GM21367 (cell line): ENCODE data around the gene PDZRN4.

Experiments used
- ATAC-seq: cut with Tn5 transposase; IDR thresholded peaks from one replicate; pipeline ENCODE4 v1.9.1; 2021; ENCODE audit not compliant: unreplicated experiment

Gene PDZRN4

DNA sequence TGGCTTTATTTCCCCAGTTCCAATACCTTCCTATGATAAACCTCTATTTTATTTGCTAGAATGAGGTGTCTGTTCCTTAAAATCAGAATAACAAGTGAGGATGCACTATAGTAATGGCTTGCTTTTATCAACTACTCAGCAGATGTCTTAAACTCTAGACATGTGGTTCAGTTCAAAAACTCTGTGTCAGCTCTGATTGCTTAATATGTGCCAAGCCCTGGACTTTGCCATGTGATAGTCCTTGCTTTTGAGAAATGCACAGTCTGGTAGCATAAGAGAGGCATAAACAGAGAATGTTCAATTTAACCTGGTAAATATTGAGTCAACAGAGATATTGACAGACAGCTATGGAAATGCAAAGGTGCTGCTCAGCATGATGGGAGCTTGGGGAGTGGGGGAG is 254.8 kb downstream of the PDZRN4 start:
- ATAC-seq = no peak

DNA sequence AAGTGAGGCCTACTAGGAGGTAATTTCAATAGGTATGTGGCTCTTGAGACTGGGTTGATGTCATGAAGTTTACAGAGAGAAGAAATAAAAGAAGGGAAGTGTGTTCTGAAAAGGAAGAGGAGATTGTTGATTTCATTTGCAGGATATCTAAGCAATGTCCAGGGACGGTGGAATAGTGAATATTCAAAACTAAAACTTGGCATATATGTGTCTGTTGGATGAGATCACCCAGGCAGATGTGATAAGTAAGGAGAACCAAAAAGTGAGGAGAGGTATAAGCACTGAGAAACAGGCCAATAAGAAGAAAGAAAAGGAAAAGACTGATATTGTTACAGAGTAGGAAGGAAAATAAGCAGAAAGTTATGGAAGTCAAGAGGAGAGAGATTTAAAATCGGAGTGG is 255.6 kb downstream of the PDZRN4 start:
- ATAC-seq = no peak

DNA sequence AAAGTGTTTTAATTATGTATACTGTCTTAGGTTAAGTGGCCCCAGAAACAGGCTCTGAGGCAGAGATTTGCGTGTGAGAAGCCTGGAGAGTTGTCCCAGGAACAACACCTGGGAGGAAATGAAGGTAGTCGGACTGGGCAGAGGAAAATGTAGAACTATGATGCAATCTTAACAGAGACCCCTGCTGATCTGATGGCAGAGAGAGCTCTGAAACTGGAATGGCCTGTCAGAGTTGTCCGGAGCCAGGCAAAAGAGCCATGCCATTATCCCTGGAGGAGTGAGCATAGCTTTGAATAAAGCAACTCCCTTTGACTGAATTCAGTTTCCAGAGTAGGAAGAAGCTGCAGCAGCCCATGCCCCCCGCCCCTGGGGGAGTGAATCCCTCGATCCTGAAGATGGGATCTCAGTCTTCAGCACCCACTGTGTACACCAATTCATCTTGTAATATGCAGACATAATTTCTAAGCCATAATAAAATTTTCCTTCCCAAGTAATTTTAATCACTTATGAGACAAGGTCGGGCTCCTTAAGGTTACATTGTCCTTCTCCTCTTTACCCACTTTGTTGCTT is 264.8 kb downstream of the PDZRN4 start:
- no peak for ATAC-seq

GRCh38 chr12:41453409-41453808 is 265.3 kb downstream of the PDZRN4 start:
- no peak for ATAC-seq

GRCh38 chr12:41459111-41459905 is 271.2 kb downstream of the PDZRN4 start:
- no peak for ATAC-seq

DNA sequence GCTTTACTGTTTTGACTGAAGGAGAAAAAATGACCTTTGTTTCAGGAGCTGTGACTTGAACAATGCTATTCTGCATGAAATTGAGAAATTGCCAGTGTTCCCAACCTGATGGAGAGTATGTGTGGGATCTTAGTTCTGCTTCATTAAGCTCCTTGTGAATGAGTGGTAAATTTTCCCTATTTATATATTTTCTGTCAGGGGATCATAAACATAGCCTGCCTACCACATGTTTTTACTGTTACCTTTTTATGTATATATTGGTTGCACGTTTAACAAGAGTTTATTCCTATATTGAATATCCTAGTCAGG is 271.7 kb downstream of the PDZRN4 start:
- ATAC-seq = no peak

DNA sequence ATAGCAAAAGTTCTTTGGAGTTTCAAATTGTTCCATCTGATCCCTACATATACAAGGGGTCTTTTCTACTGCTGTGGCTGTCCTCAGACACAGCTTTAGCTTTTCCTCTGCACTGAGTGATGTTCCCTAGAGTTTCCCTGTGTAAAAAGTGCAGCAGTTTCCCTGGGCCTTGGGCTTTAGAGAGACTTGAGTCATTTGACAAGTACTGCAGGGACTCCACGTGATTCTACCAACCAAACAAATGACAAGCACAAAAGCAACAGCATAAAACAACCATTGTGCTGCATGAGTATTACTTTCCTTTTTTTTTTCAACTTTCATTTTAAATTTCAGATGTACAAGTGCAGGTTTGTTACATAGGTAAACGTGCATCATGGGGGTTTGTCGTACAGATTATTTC is 272.8 kb downstream of the PDZRN4 start:
- ATAC-seq = no peak

DNA sequence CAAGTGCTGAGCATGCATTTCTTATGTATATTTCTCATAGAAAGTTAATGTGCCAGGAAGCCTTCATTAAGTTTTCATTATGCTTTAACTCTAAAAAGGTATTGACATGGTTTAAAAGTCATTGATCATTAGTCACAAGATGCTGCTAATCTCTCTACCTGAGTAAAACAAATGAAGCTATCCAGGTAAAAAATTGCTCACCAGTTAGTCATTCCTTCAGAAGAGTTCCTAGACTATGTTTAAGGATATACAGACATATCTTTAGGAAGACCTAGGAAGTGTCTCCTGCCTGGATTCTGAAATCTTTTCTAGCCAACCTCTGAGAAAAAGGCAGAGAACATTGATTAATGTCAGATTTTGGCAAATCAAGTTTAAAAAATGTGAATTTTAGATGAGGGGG is 274.2 kb downstream of the PDZRN4 start:
- ATAC-seq = no peak

GRCh38 chr12:41465526-41465925 is 277.4 kb downstream of the PDZRN4 start:
- no peak for ATAC-seq

GRCh38 chr12:41466300-41466699 is 278.2 kb downstream of the PDZRN4 start:
- ATAC-seq = no peak

- no peak for ATAC-seq
Observed at GRCh38 chr12:41466802-41467201, 278.7 kb downstream of the PDZRN4 start.

- ATAC-seq = no peak
Observed at GRCh38 chr12:41467591-41468325, 279.6 kb downstream of the PDZRN4 start.

DNA sequence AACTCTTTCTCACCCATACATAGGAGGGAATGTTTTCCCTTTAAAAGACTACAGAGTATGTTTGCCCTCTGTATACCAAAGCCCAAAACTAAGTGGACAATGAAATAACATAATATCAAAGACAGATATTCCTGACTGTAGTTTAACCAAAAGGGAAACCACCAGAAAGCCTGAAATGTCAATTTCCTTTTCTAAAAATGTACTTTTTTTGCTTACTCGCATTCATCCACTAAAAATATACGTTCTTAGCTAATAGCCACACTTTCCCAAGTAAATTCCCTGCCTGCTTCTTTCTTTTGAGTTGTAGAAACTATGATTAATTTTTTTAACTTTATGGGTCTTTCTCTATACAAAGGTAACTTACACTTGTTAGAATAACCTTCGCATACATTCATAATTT is 280.2 kb downstream of the PDZRN4 start:
- no peak for ATAC-seq

DNA sequence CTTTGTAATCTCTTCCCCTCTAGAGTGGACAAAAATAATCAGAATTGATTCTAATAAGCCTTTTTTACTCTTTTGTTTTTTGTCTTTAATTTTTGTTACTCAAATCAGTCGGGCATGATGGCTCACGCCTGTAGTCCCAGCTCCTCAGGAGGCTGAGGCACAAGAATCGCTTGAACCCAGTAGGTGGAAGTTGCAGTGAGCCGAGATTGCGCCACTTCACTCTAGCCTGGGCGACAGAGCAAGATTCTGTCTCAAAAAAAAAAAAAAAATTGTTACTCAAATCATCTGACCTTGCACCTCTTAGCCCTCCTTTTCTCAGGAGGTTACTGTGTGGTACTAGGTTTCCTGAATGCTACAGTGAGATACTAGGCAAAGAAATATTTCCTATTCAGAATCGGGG is 280.6 kb downstream of the PDZRN4 start:
- no peak for ATAC-seq

GRCh38 chr12:41473441-41473840 is 285.3 kb downstream of the PDZRN4 start:
- no peak for ATAC-seq

- ATAC-seq = no peak
Observed at GRCh38 chr12:41474001-41474400, 285.9 kb downstream of the PDZRN4 start.

- no peak for ATAC-seq
Observed at GRCh38 chr12:41476499-41477439, 288.6 kb downstream of the PDZRN4 start.

DNA sequence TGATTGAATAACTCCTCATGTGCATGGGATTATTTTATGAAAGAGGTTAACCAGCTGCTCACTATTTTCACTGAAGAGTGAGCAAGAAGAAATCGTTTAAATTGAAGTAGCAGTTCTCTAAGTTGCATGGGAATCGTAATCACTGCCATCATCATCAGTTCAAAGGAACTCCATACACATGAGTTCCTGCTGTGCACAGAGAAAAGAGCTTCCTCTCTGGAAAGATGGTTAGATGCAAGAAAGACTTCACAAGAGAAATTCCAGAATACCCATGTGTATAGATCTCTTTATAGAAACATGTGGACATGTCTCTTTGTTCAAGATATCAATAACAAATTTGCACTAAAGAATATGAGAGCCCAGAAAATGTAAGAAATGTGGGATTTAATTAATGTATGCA is 291.3 kb downstream of the PDZRN4 start:
- no peak for ATAC-seq

DNA sequence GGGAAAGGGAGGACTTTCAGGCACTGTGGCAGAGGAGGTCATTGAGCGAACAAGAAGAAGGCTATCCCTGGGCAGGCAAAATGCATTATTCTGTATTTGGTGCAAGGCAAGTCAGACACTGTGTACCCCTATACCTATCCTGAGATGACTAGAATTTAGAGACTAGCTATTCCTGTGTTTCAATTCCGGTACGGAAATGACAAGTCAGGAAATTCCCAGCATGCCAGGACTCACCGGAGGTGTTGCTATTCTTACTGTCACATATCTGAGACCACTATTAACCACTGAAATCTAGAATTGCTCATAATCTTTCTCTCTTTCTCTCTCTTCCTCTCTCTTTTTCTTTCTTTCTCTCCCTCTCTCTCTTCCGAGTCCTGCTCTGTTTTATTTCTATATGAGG is 297.1 kb downstream of the PDZRN4 start:
- no peak for ATAC-seq

DNA sequence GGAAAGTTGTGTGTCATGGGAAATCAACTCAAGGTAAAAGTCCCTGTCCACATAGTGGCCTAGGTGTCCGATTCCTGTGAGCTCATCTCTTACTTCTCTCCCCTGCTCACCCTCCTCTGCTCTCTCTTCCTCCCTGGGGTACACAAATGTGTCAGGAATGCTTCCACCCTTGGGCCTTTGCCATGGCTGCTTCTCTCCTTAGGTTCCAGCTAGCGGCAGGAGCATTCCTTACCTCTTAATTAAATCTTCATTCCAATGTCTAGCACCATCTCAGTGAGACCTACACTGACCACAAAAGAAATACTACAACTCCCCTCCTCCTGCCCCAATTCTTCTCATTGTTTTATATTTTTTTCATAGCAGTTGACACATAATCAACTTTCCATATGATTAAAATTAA is 298.6 kb downstream of the PDZRN4 start:
- no peak for ATAC-seq

DNA sequence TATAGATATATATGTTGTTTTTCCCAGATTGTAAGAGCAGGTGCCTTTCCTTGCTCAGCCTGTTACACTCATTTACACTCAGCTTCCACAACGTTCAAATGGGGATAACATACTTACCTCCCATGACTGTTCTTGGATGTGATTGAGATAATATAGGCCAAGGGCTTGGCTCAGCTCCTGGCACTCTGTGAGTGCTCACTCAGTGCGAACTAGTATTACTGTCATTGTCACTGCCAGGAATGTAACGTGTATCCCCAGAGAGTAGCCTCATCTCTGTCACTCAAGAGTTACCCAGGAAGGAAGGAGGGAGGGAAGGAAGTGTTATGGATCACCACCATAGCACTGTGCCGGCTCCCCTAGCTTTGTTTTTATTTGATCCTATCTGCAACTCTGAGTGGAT is 307.9 kb downstream of the PDZRN4 start:
- no peak for ATAC-seq
